ENCODE data around the gene ZBTB33. TPM values are rescaled to one million over a fixed set of nuclear protein-coding genes. Genes with fewer than 3 reads are reported as not detected.

The ZBTB33 gene
- total RNA-seq, 1 donor from 2014 or later: 10.0 TPM

GRCh38 chrX:120269373-120270035 is 18.9 kb downstream of the ZBTB33 start:
- ATAC-seq: peak; percentile 88

- no peak for ATAC-seq
Measured at GRCh38 chrX:120270567-120270966, 20.0 kb downstream of the ZBTB33 start.

- no peak for ATAC-seq
Measured at GRCh38 chrX:120271218-120271617, 20.6 kb downstream of the ZBTB33 start.

GRCh38 chrX:120274145-120274544 is 23.5 kb downstream of the ZBTB33 start:
- no peak for ATAC-seq

GRCh38 chrX:120274958-120275357 is 24.3 kb downstream of the ZBTB33 start:
- ATAC-seq: no peak

GRCh38 chrX:120281021-120281624 is 30.5 kb downstream of the ZBTB33 start:
- no peak for ATAC-seq

GRCh38 chrX:120281761-120282160 is 31.1 kb downstream of the ZBTB33 start:
- ATAC-seq: no peak

- no peak for ATAC-seq
Measured at GRCh38 chrX:120282697-120283096, 32.1 kb downstream of the ZBTB33 start.

- ATAC-seq: no peak
Measured at GRCh38 chrX:120286733-120287512, 36.3 kb downstream of the ZBTB33 start.

- ATAC-seq: no peak
Measured at GRCh38 chrX:120287513-120288112, 37.0 kb downstream of the ZBTB33 start.

GRCh38 chrX:120290107-120290506 is 39.5 kb downstream of the ZBTB33 start:
- no peak for ATAC-seq

- ATAC-seq: no peak
Measured at GRCh38 chrX:120291211-120291610, 40.6 kb downstream of the ZBTB33 start.

- no peak for ATAC-seq
Measured at GRCh38 chrX:120293015-120293414, 42.4 kb downstream of the ZBTB33 start.

GRCh38 chrX:120294651-120295050 is 44.0 kb downstream of the ZBTB33 start:
- no peak for ATAC-seq

GRCh38 chrX:120297923-120298322 is 47.3 kb downstream of the ZBTB33 start:
- no peak for ATAC-seq

- no peak for ATAC-seq
Measured at GRCh38 chrX:120299928-120300327, 49.3 kb downstream of the ZBTB33 start.

GRCh38 chrX:120301497-120301896 is 50.9 kb downstream of the ZBTB33 start:
- no peak for ATAC-seq

- ATAC-seq: no peak
Measured at GRCh38 chrX:120301960-120302359, 51.3 kb downstream of the ZBTB33 start.

- ATAC-seq: peak; percentile 51
Measured at GRCh38 chrX:120302434-120302833, 51.8 kb downstream of the ZBTB33 start.

- ATAC-seq: no peak
Measured at GRCh38 chrX:120304256-120304655, 53.6 kb downstream of the ZBTB33 start.

GRCh38 chrX:120305531-120306141 is 55.0 kb downstream of the ZBTB33 start:
- ATAC-seq: no peak

GRCh38 chrX:120306630-120307029 is 56.0 kb downstream of the ZBTB33 start:
- ATAC-seq: no peak
